Activated naive CD4-positive, alpha-beta T cell treated with anti-CD3 and anti-CD28 coated beads, Interleukin-2, amount 10 ng/mL, durations not matched to agents 7 days and 5 days (primary cell): ENCODE measurements around the gene SRRM1.
"Not testable (repeated sequence)": the region's sequence is repeated elsewhere in the genome, so short reads cannot be mapped to it uniquely, and the experiment has no call there.

Experiments used
- CTCF ChIA-PET: fragments of 350-600 bp; sonication (Branson Sonifier 250); formaldehyde crosslinking; loops from one replicate; lab custom pipeline; 2021; ENCODE audit warnings: antibody characterized with exemption; lab: Charles Lee
- DNase-seq: peaks from one replicate; pipeline ENCODE4 v3.0.0-alpha.2; 2020
- H3K27ac Mint-ChIP-seq: one replicate; pipeline ENCODE4 v1.8.0; 2021; ENCODE audit warnings: mild to moderate bottlenecking, moderate library complexity, mixed read lengths
- H3K27me3 Mint-ChIP-seq: one replicate; pipeline ENCODE4 v1.8.0; 2021; ENCODE audit warnings: mild to moderate bottlenecking, mixed read lengths
- H3K36me3 Mint-ChIP-seq: one replicate; pipeline ENCODE4 v1.8.0; 2021; ENCODE audit warnings: mixed read lengths
- H3K4me1 Mint-ChIP-seq: one replicate; pipeline ENCODE4 v1.8.0; 2021; ENCODE audit warnings: mixed read lengths
- H3K4me3 Mint-ChIP-seq: one replicate; pipeline ENCODE4 v1.8.0; 2021; ENCODE audit warnings: mild to moderate bottlenecking, moderate library complexity, mixed read lengths
- H3K9me3 Mint-ChIP-seq: one replicate; pipeline ENCODE4 v1.8.0; 2021; ENCODE audit warnings: mixed read lengths

The SRRM1 gene

GRCh38 chr1:24659166-24659904, 16.2 kb downstream of the SRRM1 start:
- CTCF ChIA-PET = interaction anchor here (1.0 to 1.2 kb wide), 2 partner anchors 29 to 177 kb away, joined by 3 to 4 read pairs; no protein-coding TSS in a partner anchor
- Mint-ChIP-seq H3K27me3 (no peaks in the 10 kb centered on the region), H3K36me3 (peaks cover 65% of the 10 kb centered on the region), H3K27ac (no peak overlapping the region), H3K9me3 (no peaks in the 10 kb centered on the region), H3K4me3 (no peak overlapping the region), H3K4me1 (peaks cover 13% of the 10 kb centered on the region)
- no peak for DNase-seq

- CTCF ChIA-PET = interaction anchor here (1.0 to 1.2 kb wide), 2 partner anchors 28 to 177 kb away, joined by 3 to 4 read pairs; no protein-coding TSS in a partner anchor
- Mint-ChIP-seq H3K9me3 (no peaks in the 10 kb centered on the region), H3K36me3 (peaks cover 63% of the 10 kb centered on the region), H3K27ac (no peak overlapping the region), H3K4me1 (peaks cover 13% of the 10 kb centered on the region), H3K27me3 (no peaks in the 10 kb centered on the region), H3K4me3 (no peak overlapping the region)
- DNase-seq = no peak
These were observed 17.0 kb downstream of the SRRM1 start for GRCh38 chr1:24659993-24660665.

GRCh38 chr1:24664507-24665033, 21.5 kb downstream of the SRRM1 start:
- no peak for DNase-seq
- Mint-ChIP-seq H3K9me3 (no peaks in the 10 kb centered on the region), H3K27me3 (no peaks in the 10 kb centered on the region), H3K4me3 (no peak overlapping the region), H3K27ac (no peak overlapping the region), H3K36me3 (peaks cover 62% of the 10 kb centered on the region), H3K4me1 (peaks cover 4% of the 10 kb centered on the region)
- CTCF ChIA-PET = interaction anchor here (1.3 kb wide), 1 partner anchor 13 kb away, joined by 3 read pairs; no protein-coding TSS in a partner anchor

GRCh38 chr1:24666794-24667193, 23.7 kb downstream of the SRRM1 start:
- no peak overlapping the region for H3K4me3 Mint-ChIP-seq
- H3K27me3 Mint-ChIP-seq = no peaks in the 10 kb centered on the region
- DNase-seq = no peak
- H3K27ac Mint-ChIP-seq = no peak overlapping the region
- CTCF ChIA-PET = no interaction called here
- H3K9me3 Mint-ChIP-seq = no peaks in the 10 kb centered on the region
- H3K36me3 Mint-ChIP-seq = peaks cover 68% of the 10 kb centered on the region
- no peaks in the 10 kb centered on the region for H3K4me1 Mint-ChIP-seq

GRCh38 chr1:24671372-24671771, 28.3 kb downstream of the SRRM1 start:
- H3K36me3 Mint-ChIP-seq = peaks cover 66% of the 10 kb centered on the region
- H3K9me3 Mint-ChIP-seq, H3K27me3 Mint-ChIP-seq, DNase-seq, H3K4me3 Mint-ChIP-seq, H3K4me1 Mint-ChIP-seq, H3K27ac Mint-ChIP-seq: not testable (repeated sequence)
- CTCF ChIA-PET = interaction anchor here (2.0 kb wide), 1 partner anchor 18 kb away, joined by 8 read pairs; no protein-coding TSS in a partner anchor

- CTCF ChIA-PET = interaction anchor here (0.7 to 2.0 kb wide), 2 partner anchors 16 to 164 kb away, joined by 3 to 8 read pairs; no protein-coding TSS in a partner anchor
- DNase-seq, H3K27ac Mint-ChIP-seq, H3K4me1 Mint-ChIP-seq, H3K4me3 Mint-ChIP-seq, H3K27me3 Mint-ChIP-seq, H3K9me3 Mint-ChIP-seq: not testable (repeated sequence)
- H3K36me3 Mint-ChIP-seq = peaks cover 62% of the 10 kb centered on the region
These were observed 29.6 kb downstream of the SRRM1 start for GRCh38 chr1:24672686-24673085.

GRCh38 chr1:24673341-24673740, 30.2 kb downstream of the SRRM1 start:
- Mint-ChIP-seq H3K9me3 (no peaks in the 10 kb centered on the region), H3K36me3 (peaks cover 58% of the 10 kb centered on the region), H3K4me3 (no peak overlapping the region), H3K27ac (no peak overlapping the region), H3K27me3 (no peaks in the 10 kb centered on the region), H3K4me1 (no peaks in the 10 kb centered on the region)
- no peak for DNase-seq
- CTCF ChIA-PET = interaction anchor here (0.7 to 2.0 kb wide), 2 partner anchors 16 to 163 kb away, joined by 3 to 8 read pairs; no protein-coding TSS in a partner anchor

DNA sequence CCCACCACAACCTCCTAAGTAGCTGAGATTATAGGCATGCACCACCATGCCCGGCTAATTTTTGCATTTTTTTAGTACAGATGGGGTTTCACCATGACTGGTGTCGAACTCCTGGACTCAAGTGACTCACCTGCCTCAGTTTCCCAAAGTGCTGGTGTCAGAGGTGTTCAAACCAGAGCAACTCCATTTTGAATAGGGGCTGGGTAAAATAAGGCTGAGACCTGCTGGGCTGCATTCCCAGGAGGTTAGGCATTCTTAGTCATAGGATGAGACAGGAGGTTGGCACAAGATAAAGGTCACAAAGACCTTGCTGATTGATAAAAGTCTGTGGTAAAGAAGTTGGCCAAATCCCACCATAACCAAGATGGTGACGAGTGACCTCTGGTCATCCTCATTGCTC, 35.3 kb downstream of the SRRM1 start:
- H3K27me3 Mint-ChIP-seq, H3K4me1 Mint-ChIP-seq, H3K27ac Mint-ChIP-seq, H3K4me3 Mint-ChIP-seq, DNase-seq, H3K9me3 Mint-ChIP-seq: not testable (repeated sequence)
- CTCF ChIA-PET = interaction anchor here (1.2 kb wide), 1 partner anchor 10 kb away, joined by 3 read pairs; no protein-coding TSS in a partner anchor
- peaks cover 17% of the 10 kb centered on the region for H3K36me3 Mint-ChIP-seq

DNA sequence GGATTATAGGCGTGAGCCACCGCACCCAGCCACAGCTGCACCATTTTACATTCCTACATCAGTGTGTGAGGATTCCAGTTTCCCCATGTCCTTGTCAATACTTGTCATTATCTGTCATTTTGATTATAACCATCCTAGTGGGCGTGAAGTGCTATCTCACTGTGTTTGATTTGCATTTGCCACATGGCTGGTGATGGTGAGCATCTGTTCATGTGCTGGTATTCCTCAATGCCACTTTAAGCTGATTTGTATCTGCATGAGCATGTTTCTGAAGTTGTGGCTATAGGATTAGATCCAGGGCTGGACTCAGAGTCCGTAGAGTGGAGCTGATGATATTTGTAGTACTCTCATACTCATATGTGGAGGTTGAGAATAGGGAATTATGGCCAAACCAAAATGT, 36.6 kb downstream of the SRRM1 start:
- CTCF ChIA-PET = interaction anchor here (1.1 to 1.3 kb wide), 2 partner anchors 9 to 151 kb away, joined by 3 to 4 read pairs; no protein-coding TSS in a partner anchor
- H3K27ac Mint-ChIP-seq = no peak overlapping the region
- H3K36me3 Mint-ChIP-seq = peaks cover 12% of the 10 kb centered on the region
- no peaks in the 10 kb centered on the region for H3K27me3 Mint-ChIP-seq
- no peaks in the 10 kb centered on the region for H3K9me3 Mint-ChIP-seq
- no peak overlapping the region for H3K4me3 Mint-ChIP-seq
- no peaks in the 10 kb centered on the region for H3K4me1 Mint-ChIP-seq
- no peak for DNase-seq

- DNase-seq = no peak
- Mint-ChIP-seq H3K4me1 (no peaks in the 10 kb centered on the region), H3K27me3 (peaks cover 5% of the 10 kb centered on the region), H3K9me3 (no peaks in the 10 kb centered on the region), H3K4me3 (no peak overlapping the region), H3K27ac (no peak overlapping the region), H3K36me3 (no peaks in the 10 kb centered on the region)
- CTCF ChIA-PET = interaction anchor here (0.6 to 3.0 kb wide), 6 partner anchors 29 to 165 kb away, joined by 3 to 13 read pairs (median 4); no protein-coding TSS in a partner anchor
These were observed 40.6 kb downstream of the SRRM1 start for GRCh38 chr1:24683713-24684162.

GRCh38 chr1:24688033-24688432, 44.9 kb downstream of the SRRM1 start:
- H3K27me3 Mint-ChIP-seq = peaks cover 20% of the 10 kb centered on the region
- H3K27ac Mint-ChIP-seq = no peak overlapping the region
- H3K36me3 Mint-ChIP-seq = no peaks in the 10 kb centered on the region
- no peak overlapping the region for H3K4me3 Mint-ChIP-seq
- no peaks in the 10 kb centered on the region for H3K9me3 Mint-ChIP-seq
- no peaks in the 10 kb centered on the region for H3K4me1 Mint-ChIP-seq
- CTCF ChIA-PET = interaction anchor here (0.6 to 7.9 kb wide), 33 partner anchors 8 to 537 kb away, joined by 3 to 194 read pairs (median 4); partner anchors contain the start of gene CLIC4
- DNase-seq = no peak

DNA sequence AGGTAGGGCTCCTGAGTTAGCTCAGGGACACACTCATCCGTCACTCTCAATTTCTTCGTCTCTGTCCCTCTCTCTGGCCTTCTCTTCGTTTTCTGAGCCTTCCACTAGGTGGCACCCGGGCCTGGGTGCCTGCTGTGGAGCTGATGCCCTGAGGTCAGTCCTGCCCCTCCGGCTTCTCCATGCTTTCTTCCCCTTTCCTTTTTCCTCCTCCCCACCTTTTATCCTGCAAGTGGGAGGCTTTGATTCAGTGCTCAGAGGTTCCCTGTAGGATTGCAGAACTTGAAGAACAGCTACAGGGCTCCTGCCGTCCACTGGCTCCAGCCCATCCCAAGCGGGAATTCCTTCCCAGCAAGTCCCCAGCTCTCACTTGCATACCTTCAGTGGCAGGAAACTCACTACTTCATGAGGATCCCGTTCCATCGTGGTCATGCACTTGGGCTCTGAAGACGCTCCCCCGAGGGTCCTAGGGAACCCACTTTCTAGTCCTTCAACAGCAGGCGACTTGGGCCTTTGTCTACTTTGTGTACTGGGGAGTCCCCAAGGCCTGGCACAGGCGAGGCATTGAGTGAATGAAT, 45.6 kb downstream of the SRRM1 start:
- Mint-ChIP-seq H3K4me1 (no peaks in the 10 kb centered on the region), H3K27ac (no peak overlapping the region), H3K4me3 (no peak overlapping the region)

DNA sequence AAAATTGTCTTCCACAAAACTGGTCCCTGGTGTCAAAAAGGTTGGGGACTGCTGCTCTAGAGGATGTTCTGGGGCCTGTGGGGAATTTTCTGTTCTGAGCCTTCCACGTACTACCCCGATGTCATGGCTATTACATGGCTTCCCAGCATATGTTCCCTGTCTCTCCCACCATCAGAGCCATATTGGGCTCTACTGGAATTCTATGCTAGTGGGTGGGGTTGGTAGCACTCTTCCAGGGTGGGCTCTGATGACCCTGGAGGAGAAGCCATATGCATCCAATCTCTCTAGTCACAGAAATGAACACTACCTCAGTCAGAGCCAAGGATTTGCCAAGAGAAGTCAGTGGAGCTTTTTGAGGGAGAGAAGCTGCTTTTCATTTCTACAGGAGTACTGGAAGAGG, 47.9 kb downstream of the SRRM1 start:
- Mint-ChIP-seq H3K9me3 (no peaks in the 10 kb centered on the region), H3K27me3 (peaks cover 33% of the 10 kb centered on the region), H3K27ac (no peak overlapping the region), H3K4me3 (no peak overlapping the region), H3K36me3 (no peaks in the 10 kb centered on the region), H3K4me1 (peaks cover 11% of the 10 kb centered on the region)
- CTCF ChIA-PET = interaction anchor here (1.2 to 7.9 kb wide), 2 partner anchors 35 to 137 kb away, joined by 4 to 194 read pairs; no protein-coding TSS in a partner anchor
- no peak for DNase-seq

More for the DNA sequence above, 45.6 kb downstream of the SRRM1 start:
- peaks cover 20% of the 10 kb centered on the region for H3K27me3 Mint-ChIP-seq
- CTCF ChIA-PET = interaction anchor here (0.6 to 7.9 kb wide), 35 partner anchors 8 to 538 kb away, joined by 3 to 194 read pairs (median 4); partner anchors contain the start of genes CLIC4 and SRRM1
- no peaks in the 10 kb centered on the region for H3K36me3 Mint-ChIP-seq
- H3K9me3 Mint-ChIP-seq = no peaks in the 10 kb centered on the region
- peak; percentile 66 for DNase-seq
